Measurements from ENCODE around the gene ACBD7.

Gene ACBD7

DNA sequence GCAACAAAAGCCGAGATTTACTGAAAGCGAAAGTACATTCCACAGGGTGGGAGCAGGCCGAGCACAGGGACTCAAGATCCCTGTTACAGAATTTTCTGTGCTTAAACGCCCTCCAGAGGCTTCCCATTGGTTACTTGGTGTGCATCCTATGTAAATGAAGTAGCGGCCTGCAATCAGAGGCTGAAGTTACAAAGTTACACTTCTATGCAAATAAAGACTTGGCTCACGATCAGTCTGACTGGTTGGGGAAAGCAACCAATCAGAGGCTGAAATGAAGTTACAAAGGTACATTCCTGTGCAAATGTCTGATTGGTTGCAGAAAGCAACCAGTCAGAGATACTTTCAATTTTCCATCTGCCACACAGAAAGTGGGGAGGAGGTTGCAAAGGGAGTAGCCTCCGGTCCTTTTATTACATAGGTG, 4.1 kb downstream of the ACBD7 start:
- FAIRE-seq = peak; percentile 73

GRCh38 chr10:15083674-15084501, 4.7 kb downstream of the ACBD7 start:
- FAIRE-seq = no peak

- FAIRE-seq = no peak
Observed at GRCh38 chr10:15075421-15075820, 13.2 kb downstream of the ACBD7 start.

GRCh38 chr10:15072358-15072757, 16.2 kb downstream of the ACBD7 start:
- no peak for FAIRE-seq

DNA sequence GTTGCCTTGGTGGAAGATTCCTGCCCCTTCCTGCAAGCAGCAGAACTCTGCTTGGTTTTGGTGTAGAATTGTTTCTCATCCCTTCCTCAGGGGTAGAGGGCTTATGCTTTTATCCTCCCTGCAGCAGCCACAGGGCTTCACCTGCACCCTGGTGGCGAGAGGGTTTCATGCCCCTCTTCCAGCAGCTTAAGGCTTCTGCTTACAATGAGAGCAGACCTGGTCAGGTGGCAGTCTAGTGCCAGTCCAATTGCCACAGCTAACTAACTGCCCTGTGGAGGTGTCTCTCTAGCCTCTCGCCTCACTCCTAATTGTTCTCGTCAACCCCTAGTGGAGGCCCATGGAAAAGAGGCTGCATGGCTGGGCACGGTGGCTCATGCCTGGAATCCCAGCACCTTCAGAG, 19.3 kb downstream of the ACBD7 start:
- FAIRE-seq = no peak

DNA sequence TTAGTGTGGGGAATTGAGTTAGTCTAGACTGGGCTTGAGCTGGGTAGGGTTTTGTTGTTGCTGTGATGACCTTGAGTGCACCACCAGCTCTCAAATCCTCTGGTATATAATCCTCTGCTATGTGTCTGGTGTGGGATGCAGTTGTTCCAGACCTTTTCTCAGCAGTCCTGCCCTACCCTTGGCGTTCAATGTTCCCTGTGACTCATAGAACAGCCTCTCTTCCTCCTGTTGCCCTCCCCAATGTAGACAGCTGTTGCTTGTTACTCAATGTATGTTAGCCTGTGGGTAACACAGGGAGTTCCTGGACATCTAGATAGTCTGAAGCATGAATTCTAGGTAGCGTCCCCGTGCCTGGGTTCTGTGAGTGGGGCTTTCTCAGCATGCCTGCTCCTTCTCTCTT, 19.8 kb downstream of the ACBD7 start:
- FAIRE-seq = no peak

DNA sequence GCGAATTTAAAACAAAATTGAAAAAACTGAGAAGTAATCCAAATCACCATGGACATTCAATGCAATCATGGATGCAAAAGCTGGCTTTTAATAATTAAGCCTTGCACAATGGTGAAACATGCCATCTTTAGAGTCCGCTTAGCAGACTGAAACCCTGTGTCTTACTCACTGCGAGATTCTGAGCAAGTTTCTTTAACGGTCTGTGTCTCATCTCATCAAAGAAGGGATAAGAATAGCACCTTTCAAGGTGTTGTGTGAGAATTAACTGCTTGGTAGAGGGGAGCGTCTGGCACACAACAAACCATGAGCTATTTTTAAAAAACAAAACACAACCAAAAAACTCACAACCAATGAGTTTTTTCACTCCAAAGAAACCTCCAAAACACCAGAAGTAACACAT, 21.4 kb downstream of the ACBD7 start:
- no peak for FAIRE-seq

DNA sequence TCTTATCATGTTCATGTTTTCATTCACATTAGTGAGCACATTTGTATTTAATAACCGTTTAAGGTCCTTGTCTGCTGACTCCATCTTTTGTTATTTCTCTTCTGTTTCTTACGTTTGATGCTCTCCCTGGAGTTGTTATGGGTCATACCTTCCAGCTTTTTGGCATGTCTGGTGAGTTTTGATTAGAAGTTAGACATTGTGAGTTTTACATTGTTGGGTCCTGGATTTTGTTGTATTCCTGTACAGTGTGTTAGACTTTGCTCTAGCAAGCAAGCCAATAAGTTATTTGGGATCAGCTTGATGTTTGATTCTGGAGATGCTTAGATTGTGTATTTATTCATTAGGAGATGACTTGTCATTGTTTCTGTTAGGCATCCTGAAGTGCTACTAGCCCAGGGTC, 27.9 kb downstream of the ACBD7 start:
- no peak for FAIRE-seq

GRCh38 chr10:15059914-15060313, 28.7 kb downstream of the ACBD7 start:
- no peak for FAIRE-seq

DNA sequence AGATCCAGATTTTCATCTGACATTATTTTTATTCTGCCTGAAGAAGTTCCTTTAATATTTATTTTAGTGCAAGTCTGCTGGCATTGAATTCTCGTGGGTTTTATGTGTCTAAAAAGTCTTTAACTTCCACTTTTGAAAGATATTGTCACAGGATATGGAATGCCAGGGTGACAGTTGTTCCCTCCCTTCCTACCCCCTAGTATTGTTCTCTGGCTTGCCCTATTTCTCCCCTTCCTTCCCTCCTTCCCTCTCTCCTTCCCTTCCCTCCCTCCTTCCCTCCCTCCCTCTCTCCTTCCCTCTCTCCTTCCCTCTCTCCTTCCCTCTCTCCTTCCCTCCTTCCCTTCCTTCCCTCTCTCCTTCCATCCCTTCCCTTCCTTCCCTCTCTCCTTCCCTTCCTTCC, 29.9 kb downstream of the ACBD7 start:
- FAIRE-seq = no peak

- no peak for FAIRE-seq
Observed at GRCh38 chr10:15053061-15053460, 35.5 kb downstream of the ACBD7 start.

GRCh38 chr10:15052121-15052520, 36.5 kb downstream of the ACBD7 start:
- FAIRE-seq = no peak

- FAIRE-seq = no peak
Observed at GRCh38 chr10:15049533-15049932, 39.0 kb downstream of the ACBD7 start.

GRCh38 chr10:15046626-15047025, 42.0 kb downstream of the ACBD7 start:
- no peak for FAIRE-seq

- FAIRE-seq = no peak
Observed at GRCh38 chr10:15045380-15045779, 43.2 kb downstream of the ACBD7 start.

GRCh38 chr10:15043674-15044073, 44.9 kb downstream of the ACBD7 start, which contains the start of gene OLAH:
Gene OLAH (plus strand): TSS chr10:15043943. CDS start chr10:15047289, 3,346 bp downstream.
- FAIRE-seq = no peak

GRCh38 chr10:15038416-15038815, 50.2 kb downstream of the ACBD7 start:
- FAIRE-seq = no peak

GRCh38 chr10:15037691-15038090, 50.9 kb downstream of the ACBD7 start:
- no peak for FAIRE-seq

GRCh38 chr10:15035385-15036301, 52.9 kb downstream of the ACBD7 start:
- FAIRE-seq = no peak

DNA sequence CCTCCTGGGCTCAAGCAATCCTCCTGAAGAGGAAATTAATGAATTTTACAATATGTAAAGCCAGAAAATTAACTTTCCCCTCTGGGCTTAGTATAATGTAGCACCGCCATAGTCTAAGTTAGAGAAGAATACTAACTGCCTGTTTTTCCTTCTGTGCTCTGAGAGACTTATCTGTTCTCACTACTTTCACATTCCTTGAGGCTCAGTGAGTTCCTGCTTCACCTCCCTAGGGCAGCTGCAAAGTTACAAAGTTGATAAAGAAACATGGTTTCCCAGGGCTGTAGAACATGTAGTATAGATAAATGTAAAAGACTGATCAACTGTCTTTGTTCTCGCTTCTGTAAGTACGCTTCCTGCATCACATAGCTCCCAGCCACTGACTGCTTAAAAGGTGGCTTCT, 60.8 kb downstream of the ACBD7 start:
- FAIRE-seq = no peak

Measured in islet of Langerhans (tissue), 1 donor.